Gastrocnemius medialis (tissue), 4 donors: ENCODE results near the gene SEC14L1.

ENCODE experiments used
- CTCF ChIP-seq, 5 experiments: fragments of 450-650 bp in 3 of 5; fragments of 200-600 bp in 2 of 5; sonication (generic) in 2 of 5; IDR thresholded peaks in 4 of 5; conservative IDR thresholded peaks in 1 of 5; 1 replicate in 4 of 5; 2 replicates in 1 of 5; pipeline ENCODE4 v1.5.1; 2016 to 2019; ENCODE audit warnings: antibody characterized with exemption in 5 of 5, mild to moderate bottlenecking in 3 of 5, moderate library complexity in 3 of 5
- POLR2A ChIP-seq, 2 donors: fragments of 450-650 bp; IDR thresholded peaks; one replicate each; pipeline ENCODE4 v1.6.1; 2017; ENCODE audit warnings: antibody characterized with exemption in 2 of 2, mild to moderate bottlenecking in 2 of 2, moderate library complexity in 2 of 2

- no peak for TF ChIP-seq CTCF (IDR thresholded peaks at IDR 0.05 in 4 of 5, conservative IDR thresholded peaks at IDR 0.05 in 1 of 5)
- no peak for TF ChIP-seq POLR2A (IDR thresholded peaks at IDR 0.05)
Observed at GRCh38 chr17:77126519-77126918, 14.2 kb upstream of the SEC14L1 start.
